DND-41 (cell line): ENCODE results near the gene LGR6.

Experiments
- CTCF ChIP-seq: IDR thresholded peaks from 2 replicates; pipeline ENCODE4 v1.5.1; 2012; ENCODE audit warnings: borderline replicate concordance, low read length, moderate library complexity, mild to moderate bottlenecking; ENCODE audit not compliant: poor library complexity, severe bottlenecking; ENCODE audit errors: extremely low read depth
- EZH2 ChIP-seq: IDR thresholded peaks from 3 replicates; pipeline ENCODE4 v1.6.1; 2012; ENCODE audit warnings: borderline replicate concordance, low read depth, mild to moderate bottlenecking, moderate library complexity, low read length, inconsistent platforms; ENCODE audit not compliant: severe bottlenecking

GRCh38 chr1:202227053-202227672 lies 33.6 kb downstream of the LGR6 start:
- TF ChIP-seq CTCF = no peak
- TF ChIP-seq EZH2 = no peak
